ENCODE measurements around the gene PRPF40B.

PRPF40B gene

GRCh38 chr12:49661746-49662145 is 38.4 kb downstream of the PRPF40B start:
- DNase-seq: no peak

- DNase-seq: peak; percentile 94
Measured at GRCh38 chr12:49662998-49663843, 39.9 kb downstream of the PRPF40B start.

- DNase-seq: no peak
Measured at GRCh38 chr12:49664167-49664566, 40.8 kb downstream of the PRPF40B start.

GRCh38 chr12:49664591-49665239 is 41.4 kb downstream of the PRPF40B start:
- DNase-seq: no peak

GRCh38 chr12:49665384-49665783 is 42.0 kb downstream of the PRPF40B start:
- peak; percentile 37 for DNase-seq

GRCh38 chr12:49666176-49666575 is 42.8 kb downstream of the PRPF40B start:
- DNase-seq: no peak

GRCh38 chr12:49667325-49668090 is 44.1 kb downstream of the PRPF40B start:
- DNase-seq: peak; percentile 61

- no peak for DNase-seq
Measured at GRCh38 chr12:49669796-49670195, 46.4 kb downstream of the PRPF40B start.

- no peak for DNase-seq
Measured at GRCh38 chr12:49671031-49671765, 47.8 kb downstream of the PRPF40B start.

- DNase-seq: no peak
Measured at GRCh38 chr12:49672301-49673217, 49.2 kb downstream of the PRPF40B start.

- peak; percentile 89 for DNase-seq
Measured at GRCh38 chr12:49673446-49674317, 50.3 kb downstream of the PRPF40B start.

- DNase-seq: peak; percentile 52
Measured at GRCh38 chr12:49674318-49674981, 51.1 kb downstream of the PRPF40B start.

- no peak for DNase-seq
Measured at GRCh38 chr12:49675137-49675536, 51.8 kb downstream of the PRPF40B start.

- no peak for DNase-seq
Measured at GRCh38 chr12:49678711-49679110, 55.4 kb downstream of the PRPF40B start.

GRCh38 chr12:49680075-49680474 is 56.7 kb downstream of the PRPF40B start:
- no peak for DNase-seq

GRCh38 chr12:49683599-49684309 is 60.4 kb downstream of the PRPF40B start:
- DNase-seq: peak; percentile 34

- no peak for DNase-seq
Measured at GRCh38 chr12:49684310-49684854, 61.0 kb downstream of the PRPF40B start.

- DNase-seq: no peak
Measured at GRCh38 chr12:49687941-49688340, 64.6 kb downstream of the PRPF40B start.

GRCh38 chr12:49689237-49689636 is 65.9 kb downstream of the PRPF40B start:
- no peak for DNase-seq
